A549 (cell line): Measurements from ENCODE around the gene NUDC.

Experiments used
- FOSL2 ChIP-seq, 2 experiments: fragments of 450-650 bp in 1 of 2; fragments of >200 bp in 1 of 2; sonication (Bioruptor Twin) in 1 of 2; formaldehyde crosslinking; IDR thresholded peaks; 2 replicates each; pipeline versions ENCODE4 v1.5.0 to v1.6.1; 2016 to 2020; ENCODE audit warnings: mild to moderate bottlenecking in 1 of 2, moderate library complexity in 1 of 2
- POLR2A ChIP-seq: IDR thresholded peaks from 2 replicates; pipeline ENCODE4 v1.6.1; 2012; ENCODE audit warnings: mild to moderate bottlenecking, low read length
- RAD21 ChIP-seq, 2 experiments: fragments of >200 bp in 1 of 2; sonication (Bioruptor Twin) in 1 of 2; formaldehyde crosslinking in 1 of 2; IDR thresholded peaks in 1 of 2; conservative IDR thresholded peaks in 1 of 2; 2 replicates in 1 of 2; 3 replicates in 1 of 2; pipeline ENCODE4 v1.6.1; 2012 to 2018; ENCODE audit warnings: inconsistent platforms in 1 of 2
- TF ChIP-seq, protein P1 (sequence below): fragments of >200 bp; sonication (Bioruptor Twin); formaldehyde crosslinking; IDR thresholded peaks from 3 replicates; pipeline ENCODE4 v1.5.1; 2016
- TF ChIP-seq, protein P2 (sequence below): fragments of 150-350 bp; IDR thresholded peaks from 2 replicates; pipeline ENCODE4 v1.6.1; 2014; ENCODE audit warnings: low read depth, mild to moderate bottlenecking, low read length

GRCh38 chr1:26996024-26996423, 74.5 kb downstream of the NUDC start:
- TF ChIP-seq, protein P1, sequence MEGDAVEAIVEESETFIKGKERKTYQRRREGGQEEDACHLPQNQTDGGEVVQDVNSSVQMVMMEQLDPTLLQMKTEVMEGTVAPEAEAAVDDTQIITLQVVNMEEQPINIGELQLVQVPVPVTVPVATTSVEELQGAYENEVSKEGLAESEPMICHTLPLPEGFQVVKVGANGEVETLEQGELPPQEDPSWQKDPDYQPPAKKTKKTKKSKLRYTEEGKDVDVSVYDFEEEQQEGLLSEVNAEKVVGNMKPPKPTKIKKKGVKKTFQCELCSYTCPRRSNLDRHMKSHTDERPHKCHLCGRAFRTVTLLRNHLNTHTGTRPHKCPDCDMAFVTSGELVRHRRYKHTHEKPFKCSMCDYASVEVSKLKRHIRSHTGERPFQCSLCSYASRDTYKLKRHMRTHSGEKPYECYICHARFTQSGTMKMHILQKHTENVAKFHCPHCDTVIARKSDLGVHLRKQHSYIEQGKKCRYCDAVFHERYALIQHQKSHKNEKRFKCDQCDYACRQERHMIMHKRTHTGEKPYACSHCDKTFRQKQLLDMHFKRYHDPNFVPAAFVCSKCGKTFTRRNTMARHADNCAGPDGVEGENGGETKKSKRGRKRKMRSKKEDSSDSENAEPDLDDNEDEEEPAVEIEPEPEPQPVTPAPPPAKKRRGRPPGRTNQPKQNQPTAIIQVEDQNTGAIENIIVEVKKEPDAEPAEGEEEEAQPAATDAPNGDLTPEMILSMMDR, result no peak
- TF ChIP-seq POLR2A, result no peak
- TF ChIP-seq FOSL2 (IDR thresholded peaks at IDR 0.05), result no peak
- TF ChIP-seq FOSL2 (CRISPR knock-in tag; IDR thresholded peaks at IDR 0.05), result no peak
- TF ChIP-seq, protein P2, sequence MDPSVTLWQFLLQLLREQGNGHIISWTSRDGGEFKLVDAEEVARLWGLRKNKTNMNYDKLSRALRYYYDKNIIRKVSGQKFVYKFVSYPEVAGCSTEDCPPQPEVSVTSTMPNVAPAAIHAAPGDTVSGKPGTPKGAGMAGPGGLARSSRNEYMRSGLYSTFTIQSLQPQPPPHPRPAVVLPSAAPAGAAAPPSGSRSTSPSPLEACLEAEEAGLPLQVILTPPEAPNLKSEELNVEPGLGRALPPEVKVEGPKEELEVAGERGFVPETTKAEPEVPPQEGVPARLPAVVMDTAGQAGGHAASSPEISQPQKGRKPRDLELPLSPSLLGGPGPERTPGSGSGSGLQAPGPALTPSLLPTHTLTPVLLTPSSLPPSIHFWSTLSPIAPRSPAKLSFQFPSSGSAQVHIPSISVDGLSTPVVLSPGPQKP, result no peak
- TF ChIP-seq RAD21 (conservative IDR thresholded peaks at IDR 0.05 in 1 of 2, IDR thresholded peaks at IDR 0.05 in 1 of 2), result no peak
